Measurements from ENCODE around the gene NINL. TPM values are rescaled to one million over a fixed set of nuclear protein-coding genes. Genes with fewer than 3 reads are reported as not detected.
"Not testable (repeated sequence)": the region's sequence is repeated elsewhere in the genome, so short reads cannot be mapped to it uniquely, and the experiment has no call there.

NINL gene
- total RNA-seq, 4 donors from 2014 or later, result 3.1 to 9.7 (median 5.7) TPM

- Histone ChIP-seq H3K9me3 (no peaks in the 10 kb centered on the region), H3K4me3 (no peak overlapping the region), H3K36me3 (no peaks in the 10 kb centered on the region), H3K27me3 (no peaks in the 10 kb centered on the region), H3K27ac (no peak overlapping the region), H3K4me1 (no peaks in the 10 kb centered on the region)
- TF ChIP-seq POLR2AphosphoS5 (IDR thresholded peaks at IDR 0.05) (no peak), POLR2A (IDR thresholded peaks at IDR 0.05) (no peak), CTCF (IDR thresholded peaks at IDR 0.05) (no peak), EP300 (IDR thresholded peaks at IDR 0.05; ENCODE audit: low read depth) (no peak)
- in situ Hi-C loops (cut with MboI; ENCODE audit: low pct_ligation_motif_present in 1 of 4, low pct_unique_long_range_greater_than_20kb in 1 of 4, low sequenced_read_pairs in 3 of 4), result no loop called here
- WGBS, 2 donors (ENCODE audit: low coverage in 1 of 2), result 69 to 88% methylated on average over 1 of the region's 1 CpG
- no peak for DNase-seq
- intact Hi-C loops (cut with DNase I; ENCODE audit: low total_unique reads), result no loop called here
These were observed 20.9 kb upstream of the NINL start for GRCh38 chr20:25606094-25606695.

GRCh38 chr20:25605148-25605547, 19.8 kb upstream of the NINL start:
- Histone ChIP-seq H3K27ac (no peak overlapping the region), H3K4me1 (no peaks in the 10 kb centered on the region), H3K9me3 (no peaks in the 10 kb centered on the region), H3K36me3 (no peaks in the 10 kb centered on the region), H3K4me3 (no peak overlapping the region), H3K27me3 (no peaks in the 10 kb centered on the region)
- intact Hi-C loops (cut with DNase I; ENCODE audit: low total_unique reads) (no loop called here), in situ Hi-C loops (cut with MboI; ENCODE audit: low pct_ligation_motif_present in 1 of 4, low pct_unique_long_range_greater_than_20kb in 1 of 4, low sequenced_read_pairs in 3 of 4) (no loop called here)
- TF ChIP-seq CTCF (IDR thresholded peaks at IDR 0.05), result no peak
- no peak for TF ChIP-seq POLR2AphosphoS5 (IDR thresholded peaks at IDR 0.05)
- no peak for TF ChIP-seq POLR2A (IDR thresholded peaks at IDR 0.05)
- TF ChIP-seq EP300 (IDR thresholded peaks at IDR 0.05; ENCODE audit: low read depth), result no peak
- no peak for DNase-seq
- WGBS, 2 donors (ENCODE audit: low coverage in 1 of 2), result 73 to 75% methylated on average over 4 to 7 of the region's 7 CpGs

GRCh38 chr20:25604611-25605010, 19.3 kb upstream of the NINL start:
- WGBS, 2 donors (ENCODE audit: low coverage in 1 of 2), result 84 to 87% methylated on average over 3 to 9 of the region's 9 CpGs

GRCh38 chr20:25602914-25603309, 17.6 kb upstream of the NINL start:
- 91% methylated on average over 5 of the region's 9 CpGs; no CpG with 5 or more reads in 1 of the 2 donors for WGBS, 2 donors (ENCODE audit: low coverage in 1 of 2)
- H3K9me3 ChIP-seq; H3K4me1 ChIP-seq; H3K27me3 ChIP-seq; DNase-seq; in situ Hi-C loops (cut with MboI; ENCODE audit: low pct_ligation_motif_present in 1 of 4, low pct_unique_long_range_greater_than_20kb in 1 of 4, low sequenced_read_pairs in 3 of 4); H3K4me3 ChIP-seq; H3K27ac ChIP-seq; H3K36me3 ChIP-seq; intact Hi-C loops (cut with DNase I; ENCODE audit: low total_unique reads): not testable (repeated sequence)

More at GRCh38 chr20:25604611-25605010, 19.3 kb upstream of the NINL start:
- in situ Hi-C loops (cut with MboI; ENCODE audit: low pct_ligation_motif_present in 1 of 4, low pct_unique_long_range_greater_than_20kb in 1 of 4, low sequenced_read_pairs in 3 of 4), result no loop called here
- intact Hi-C loops (cut with DNase I; ENCODE audit: low total_unique reads), result no loop called here
- Histone ChIP-seq H3K4me3 (no peak overlapping the region), H3K9me3 (no peaks in the 10 kb centered on the region), H3K4me1 (no peaks in the 10 kb centered on the region), H3K36me3 (no peaks in the 10 kb centered on the region), H3K27me3 (no peaks in the 10 kb centered on the region), H3K27ac (no peak overlapping the region)
- TF ChIP-seq POLR2A (IDR thresholded peaks at IDR 0.05) (no peak), CTCF (IDR thresholded peaks at IDR 0.05) (no peak), EP300 (IDR thresholded peaks at IDR 0.05; ENCODE audit: low read depth) (no peak), POLR2AphosphoS5 (IDR thresholded peaks at IDR 0.05) (no peak)
- DNase-seq, result no peak

GRCh38 chr20:25602191-25602913, 17.0 kb upstream of the NINL start:
- H3K9me3 ChIP-seq; H3K27ac ChIP-seq; DNase-seq; H3K4me1 ChIP-seq; H3K36me3 ChIP-seq; H3K4me3 ChIP-seq; in situ Hi-C loops (cut with MboI; ENCODE audit: low pct_ligation_motif_present in 1 of 4, low pct_unique_long_range_greater_than_20kb in 1 of 4, low sequenced_read_pairs in 3 of 4); intact Hi-C loops (cut with DNase I; ENCODE audit: low total_unique reads); H3K27me3 ChIP-seq: not testable (repeated sequence)
- 81 to 96% methylated on average over 7 to 28 of the region's 39 CpGs for WGBS, 2 donors (ENCODE audit: low coverage in 1 of 2)
